NCI-H2171 treated with DMSO at 0.1 percent for 48 hours (cell line): ENCODE data around the gene RNF103.
"Not testable (repeated sequence)": the region's sequence is repeated elsewhere in the genome, so short reads cannot be mapped to it uniquely, and the experiment has no call there.

Experiments
- DNase-seq: peaks from one replicate; lab custom pipeline; 2025; lab: John Stamatoyannopoulos, UW

RNF103 gene, protein sequence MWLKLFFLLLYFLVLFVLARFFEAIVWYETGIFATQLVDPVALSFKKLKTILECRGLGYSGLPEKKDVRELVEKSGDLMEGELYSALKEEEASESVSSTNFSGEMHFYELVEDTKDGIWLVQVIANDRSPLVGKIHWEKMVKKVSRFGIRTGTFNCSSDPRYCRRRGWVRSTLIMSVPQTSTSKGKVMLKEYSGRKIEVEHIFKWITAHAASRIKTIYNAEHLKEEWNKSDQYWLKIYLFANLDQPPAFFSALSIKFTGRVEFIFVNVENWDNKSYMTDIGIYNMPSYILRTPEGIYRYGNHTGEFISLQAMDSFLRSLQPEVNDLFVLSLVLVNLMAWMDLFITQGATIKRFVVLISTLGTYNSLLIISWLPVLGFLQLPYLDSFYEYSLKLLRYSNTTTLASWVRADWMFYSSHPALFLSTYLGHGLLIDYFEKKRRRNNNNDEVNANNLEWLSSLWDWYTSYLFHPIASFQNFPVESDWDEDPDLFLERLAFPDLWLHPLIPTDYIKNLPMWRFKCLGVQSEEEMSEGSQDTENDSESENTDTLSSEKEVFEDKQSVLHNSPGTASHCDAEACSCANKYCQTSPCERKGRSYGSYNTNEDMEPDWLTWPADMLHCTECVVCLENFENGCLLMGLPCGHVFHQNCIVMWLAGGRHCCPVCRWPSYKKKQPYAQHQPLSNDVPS

DNA sequence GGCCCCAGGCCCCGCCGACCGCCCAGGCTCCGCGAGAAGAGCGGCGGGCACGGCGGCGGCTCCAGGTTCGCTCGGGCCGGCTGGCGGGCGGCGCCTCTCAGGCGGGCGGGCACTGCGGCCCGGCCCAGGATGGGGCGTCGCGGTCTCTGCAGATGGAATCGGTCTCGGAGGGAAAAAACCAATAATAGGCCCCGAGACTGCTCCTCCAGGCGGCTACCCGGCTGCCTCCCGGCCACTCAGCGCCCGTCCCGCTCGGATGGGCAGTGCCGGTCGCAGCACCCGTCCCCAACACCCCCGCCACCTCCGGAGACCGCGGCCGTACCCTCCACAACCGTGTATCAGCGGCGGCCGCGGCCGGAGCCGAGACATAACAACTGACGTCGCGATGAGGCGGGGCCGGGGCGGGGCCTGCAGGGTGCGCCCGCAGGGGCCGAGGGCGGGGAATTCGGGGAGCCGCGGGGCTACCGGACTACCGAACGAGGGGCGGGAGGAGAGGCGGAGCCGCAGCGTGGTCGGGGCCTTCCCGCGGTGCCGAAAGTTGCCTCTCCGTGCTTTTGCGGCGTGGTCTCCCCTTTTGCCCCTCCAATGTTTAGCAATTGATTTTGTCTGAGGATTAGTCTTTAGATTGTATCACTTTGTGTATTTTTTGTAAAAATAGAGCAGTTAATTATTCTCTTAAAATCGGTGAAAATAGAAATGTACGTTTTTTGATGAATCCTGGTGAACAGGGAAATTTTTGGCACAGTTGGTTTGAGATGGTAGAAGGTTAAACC is at the start of gene RNF103:
TSS of gene RNF103 (minus strand) at position 372 of the 773 bp plus-strand sequence. CDS start 979 bp downstream, outside the sequence.
- DNase-seq = peak; percentile 85

DNA sequence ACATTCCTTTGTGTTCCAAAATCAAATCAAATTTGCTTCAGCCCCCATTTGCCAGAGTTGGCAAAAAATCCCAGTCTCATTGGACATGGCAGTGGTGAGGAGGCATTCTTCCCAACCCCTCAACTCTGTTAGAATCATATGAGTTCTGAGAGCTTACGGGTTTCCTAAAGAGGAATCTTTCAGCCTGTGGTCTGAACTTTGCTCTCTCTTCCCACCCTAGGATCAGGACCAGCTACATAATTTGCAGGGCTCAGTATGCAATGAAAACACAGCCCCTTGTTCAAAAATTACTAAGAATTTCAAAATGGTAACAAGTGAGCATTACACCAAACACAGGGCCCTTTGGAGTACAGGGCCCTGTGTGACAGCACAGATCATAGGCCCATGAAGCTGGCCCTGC is 49.3 kb upstream of the RNF103 start:
- no peak for DNase-seq

DNA sequence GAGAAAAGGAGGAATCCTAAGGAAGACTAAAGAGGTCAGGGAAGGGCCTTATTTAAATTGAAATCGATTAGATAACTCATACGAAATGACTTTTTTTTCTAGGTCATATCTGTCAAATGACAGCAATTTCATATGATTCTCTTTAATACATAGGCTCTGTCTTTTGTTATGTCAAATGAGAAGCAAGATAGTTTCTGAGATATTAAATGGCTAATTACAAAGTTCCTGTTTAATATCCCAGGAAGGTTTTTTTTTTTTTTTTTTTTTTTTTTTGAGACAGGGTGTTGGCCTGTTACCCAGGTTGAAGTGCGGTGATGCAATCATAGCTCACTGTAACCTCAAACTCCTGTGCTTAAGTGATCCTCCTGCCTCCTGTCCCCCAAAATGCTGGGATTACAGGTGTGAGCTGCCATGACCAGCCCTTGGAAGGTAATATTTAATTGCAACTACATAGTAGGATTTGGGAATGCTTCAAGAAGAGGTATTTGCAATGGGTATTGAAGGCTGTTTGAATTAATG is 48.4 kb upstream of the RNF103 start:
- DNase-seq = no peak

DNA sequence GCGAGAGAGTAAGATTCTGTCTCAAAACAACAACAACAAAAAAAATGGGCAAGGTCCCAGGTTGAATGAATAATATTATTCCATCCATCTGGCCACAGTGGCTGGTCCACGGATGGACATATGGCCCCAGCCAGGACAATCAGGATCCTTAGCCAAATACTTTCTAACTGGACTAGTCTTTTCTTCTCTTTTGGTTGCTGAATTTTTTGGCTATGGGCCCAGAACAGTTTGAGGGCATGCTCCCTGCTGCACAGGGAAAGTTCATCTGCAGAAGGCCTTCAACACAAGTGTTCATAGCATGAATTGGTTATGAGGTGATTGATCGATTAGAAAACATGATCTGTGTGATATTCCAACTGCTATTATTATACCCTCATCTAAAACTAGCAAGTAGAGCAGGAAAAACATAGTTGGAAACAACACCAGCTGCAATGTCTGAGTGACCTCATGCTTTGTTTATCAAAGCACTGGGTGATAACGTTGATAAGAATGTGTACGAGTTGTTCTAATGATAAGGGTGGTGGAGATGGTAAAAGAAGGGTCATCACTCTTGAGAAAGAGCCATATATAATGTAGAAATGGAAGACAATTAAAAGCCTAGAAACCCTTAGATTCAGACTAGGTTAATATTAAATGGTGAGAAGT is 47.8 kb upstream of the RNF103 start:
- DNase-seq = no peak

DNA sequence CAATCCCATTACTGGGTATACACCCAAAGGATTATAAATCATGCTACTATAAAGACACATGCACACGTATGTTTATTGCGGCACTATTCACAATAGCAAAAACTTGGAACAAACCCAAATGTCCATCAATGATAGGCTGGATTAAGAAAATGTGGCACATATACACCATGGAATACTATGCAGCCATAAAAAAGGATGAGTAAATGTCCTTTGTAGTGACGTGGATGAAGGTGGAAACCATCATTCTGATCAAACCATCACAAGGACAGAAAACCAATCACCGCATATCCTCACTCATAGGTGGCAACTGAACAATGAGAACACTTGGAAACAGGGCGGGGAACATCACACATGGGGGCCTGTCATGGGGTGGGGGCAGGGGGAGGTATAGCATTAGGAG is 45.7 kb upstream of the RNF103 start:
- DNase-seq = not testable (repeated sequence)

DNA sequence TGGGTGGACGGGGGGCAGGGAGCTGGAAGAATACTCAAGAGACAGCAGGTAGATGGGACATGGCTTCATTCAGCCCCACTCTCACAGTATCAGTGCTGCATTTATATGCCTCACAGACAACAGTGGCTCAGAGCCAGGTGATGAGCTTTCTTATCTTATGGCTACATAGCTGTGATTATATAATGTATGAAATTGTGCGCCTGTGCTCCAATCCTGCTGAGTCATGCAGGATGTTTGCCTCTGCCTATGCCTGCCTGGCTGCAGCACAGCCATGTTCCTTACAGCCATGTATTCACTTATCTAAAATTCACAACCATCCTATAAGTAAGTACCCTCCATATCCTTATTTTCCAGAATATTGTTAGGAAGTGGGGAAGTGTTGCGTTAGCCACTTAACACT is 37.7 kb upstream of the RNF103 start:
- DNase-seq = no peak

DNA sequence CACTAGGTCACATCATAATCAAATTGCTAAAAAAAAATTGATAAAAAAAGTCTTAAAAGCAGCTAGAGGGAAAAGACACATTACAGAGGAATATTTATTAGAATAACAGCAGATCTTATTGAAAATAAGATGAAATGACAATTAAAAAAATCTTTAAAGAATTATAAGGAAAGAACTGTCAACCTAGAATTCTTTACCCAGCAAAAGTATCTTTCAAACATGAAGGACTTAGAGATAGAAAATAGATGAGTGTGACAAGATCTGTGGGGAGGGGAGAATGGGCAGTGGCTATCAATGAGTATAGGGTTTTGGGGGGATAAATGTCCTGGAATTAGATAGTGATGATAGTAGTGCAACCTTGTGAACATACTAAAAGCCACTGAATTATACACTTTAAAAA is 26.5 kb upstream of the RNF103 start:
- no peak for DNase-seq

DNA sequence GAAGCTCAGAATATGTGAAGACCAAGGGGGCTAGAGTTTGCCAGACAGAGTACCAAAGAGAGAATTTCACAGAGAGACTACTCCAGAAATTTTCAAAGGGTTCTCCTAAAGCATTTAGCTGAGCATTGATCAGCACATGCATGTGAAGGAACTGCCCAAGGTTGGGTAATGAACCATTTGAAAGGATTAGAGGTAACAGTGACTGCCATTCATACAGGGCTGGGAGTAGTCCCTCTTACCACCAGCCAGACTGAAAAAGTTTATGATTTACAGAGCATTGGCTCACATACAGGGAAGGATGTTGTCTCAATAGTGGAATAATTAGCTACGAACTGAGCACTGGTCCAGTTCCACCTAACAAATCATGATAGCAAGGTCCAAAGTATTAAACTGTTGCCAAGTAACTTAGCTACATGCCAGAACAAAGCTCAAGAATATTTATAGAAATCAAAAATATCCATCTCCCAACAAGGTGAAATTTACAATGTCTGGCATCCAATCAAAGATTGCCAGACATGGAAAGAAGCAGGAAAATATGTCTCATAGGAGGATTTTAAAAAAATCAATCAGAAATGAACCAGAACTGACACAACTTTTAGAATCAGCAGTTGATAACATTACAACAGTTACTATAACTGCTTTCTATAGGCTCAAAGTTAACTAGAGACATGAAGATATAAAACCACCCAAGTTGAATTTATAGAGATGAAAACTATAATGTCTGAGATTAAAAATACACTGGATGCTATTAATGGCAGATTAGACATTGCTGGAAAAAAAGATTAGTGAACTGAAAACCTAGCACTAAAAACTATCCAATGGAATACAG is 25.7 kb upstream of the RNF103 start:
- DNase-seq = no peak

DNA sequence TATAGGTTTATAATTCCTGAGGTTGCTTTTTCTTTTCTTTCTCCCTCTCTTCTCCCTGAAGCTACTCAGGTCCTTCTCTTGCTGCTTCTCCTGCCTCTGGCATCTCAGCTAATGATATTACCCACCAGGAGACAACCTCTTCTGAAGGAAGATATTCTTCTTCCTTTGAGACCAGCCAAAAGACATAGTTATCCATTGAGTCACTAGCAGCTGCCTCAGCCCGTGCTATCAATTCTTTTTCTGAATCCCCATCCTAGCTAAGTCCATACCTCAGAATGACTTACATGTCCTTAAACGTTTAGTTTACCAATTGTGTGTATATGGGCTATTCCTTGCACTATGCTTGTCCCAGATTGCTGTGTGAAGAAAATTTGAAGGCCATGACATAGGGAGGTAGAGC is 25.0 kb upstream of the RNF103 start:
- no peak for DNase-seq

DNA sequence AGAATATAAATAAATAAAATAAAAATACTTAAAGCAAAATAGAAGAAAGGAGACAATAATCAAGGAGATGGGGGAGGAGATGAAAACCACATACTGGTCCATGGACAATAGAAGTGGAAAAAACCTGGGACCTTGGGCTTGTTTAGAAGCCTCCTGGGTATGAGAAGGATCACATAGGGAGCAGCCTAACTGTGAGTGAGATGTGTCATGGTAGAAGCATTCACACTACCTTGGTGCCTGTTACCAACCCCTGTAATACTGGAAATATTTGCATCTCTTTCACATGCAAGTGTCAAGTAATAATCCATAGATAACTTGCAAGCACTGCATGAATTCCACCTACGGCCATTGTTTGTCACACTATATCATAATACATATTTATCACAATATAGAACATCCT is 23.2 kb upstream of the RNF103 start:
- DNase-seq = no peak

DNA sequence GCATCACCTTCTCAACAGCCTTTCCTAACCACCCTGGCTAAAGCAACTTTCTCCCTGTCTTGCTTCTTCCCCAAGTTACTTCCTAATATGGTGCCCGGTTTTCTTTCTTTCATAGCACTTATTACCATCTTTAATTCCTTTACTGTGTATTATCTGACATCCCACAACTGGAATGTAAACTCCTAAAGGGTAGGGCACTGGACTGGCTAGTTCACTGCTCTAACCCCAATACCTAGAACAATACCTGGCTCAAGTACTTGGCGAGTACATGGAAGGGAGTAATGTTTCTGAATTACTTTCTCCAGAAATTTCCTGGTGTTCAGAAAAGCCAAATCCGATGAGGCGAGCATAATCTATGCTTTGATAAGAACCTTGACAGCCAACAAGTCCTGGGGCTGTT is 22.7 kb upstream of the RNF103 start:
- no peak for DNase-seq

DNA sequence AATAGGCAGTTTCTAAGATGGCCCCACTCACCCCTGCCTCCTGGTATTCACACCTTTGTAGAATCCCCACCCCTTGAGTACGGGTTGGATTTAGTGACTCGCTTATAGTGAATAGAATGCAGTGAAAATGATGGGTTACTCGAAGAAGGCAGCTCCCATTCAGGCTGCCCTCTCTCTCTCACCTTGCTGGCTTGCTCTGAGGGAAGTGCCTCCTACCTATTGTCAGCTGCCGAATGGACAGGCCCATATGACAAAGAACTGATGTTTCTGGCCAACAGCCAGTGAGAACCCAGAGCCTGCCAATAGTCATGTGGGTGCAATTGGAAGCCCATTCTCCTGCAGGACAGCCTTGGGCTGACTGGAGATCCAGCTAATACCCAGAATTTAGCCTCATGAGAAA is 22.1 kb upstream of the RNF103 start:
- DNase-seq = no peak

DNA sequence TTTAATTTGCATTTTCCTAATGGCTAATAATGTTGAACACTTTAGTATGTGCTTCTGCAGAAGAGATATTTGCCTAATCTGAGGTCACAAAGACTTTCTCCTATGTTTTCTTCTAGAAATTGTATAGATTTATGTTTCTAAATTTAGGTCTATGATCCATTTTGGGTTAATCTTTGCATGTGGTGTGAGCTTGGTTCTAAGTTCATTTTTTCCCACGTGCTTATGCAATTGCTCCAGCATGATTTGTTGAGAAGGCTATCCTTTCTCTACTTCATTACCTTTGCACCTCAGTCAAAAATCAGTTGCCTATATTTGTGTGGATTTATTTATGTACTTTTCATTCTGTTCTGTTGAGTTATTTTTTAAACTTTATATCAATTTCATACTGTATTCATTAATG is 15.0 kb upstream of the RNF103 start:
- DNase-seq = no peak

DNA sequence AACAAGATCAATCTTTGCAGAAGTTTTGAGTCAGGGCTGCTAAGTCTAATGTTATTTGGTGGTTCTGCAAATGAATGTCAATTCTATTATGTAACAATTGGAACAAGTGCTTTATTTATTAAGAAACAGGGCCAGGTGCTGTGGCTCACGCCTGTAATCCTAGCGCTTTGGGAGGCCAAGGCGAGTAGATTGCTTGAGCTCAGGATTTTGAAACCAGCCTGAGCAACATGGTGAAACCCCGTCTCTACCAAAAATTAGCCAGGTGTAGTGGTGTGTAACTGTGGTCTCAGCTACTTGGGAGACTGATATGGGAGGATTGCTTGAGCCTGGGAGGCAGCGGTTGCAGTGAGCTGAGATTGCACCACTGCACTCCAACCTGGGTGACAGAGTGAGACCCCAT is 13.2 kb upstream of the RNF103 start:
- no peak for DNase-seq

DNA sequence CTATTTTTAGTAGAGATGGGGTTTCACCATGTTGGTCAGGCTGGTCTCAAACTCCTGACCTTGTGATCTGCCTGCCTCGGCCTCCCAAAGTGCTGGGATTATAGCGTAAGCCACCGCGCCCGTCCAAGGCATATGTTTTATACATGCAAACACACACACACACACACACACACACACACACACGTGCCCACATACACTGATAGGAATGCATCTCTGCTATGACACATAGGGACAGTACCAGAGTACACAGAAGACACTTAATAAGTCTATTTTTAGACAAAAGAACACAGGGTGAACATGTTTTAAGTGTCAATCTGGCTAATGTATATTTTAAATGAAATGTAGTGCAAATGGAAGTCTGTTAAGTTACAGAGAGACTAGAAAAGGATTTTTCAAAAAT is 10.7 kb upstream of the RNF103 start:
- DNase-seq = no peak

DNA sequence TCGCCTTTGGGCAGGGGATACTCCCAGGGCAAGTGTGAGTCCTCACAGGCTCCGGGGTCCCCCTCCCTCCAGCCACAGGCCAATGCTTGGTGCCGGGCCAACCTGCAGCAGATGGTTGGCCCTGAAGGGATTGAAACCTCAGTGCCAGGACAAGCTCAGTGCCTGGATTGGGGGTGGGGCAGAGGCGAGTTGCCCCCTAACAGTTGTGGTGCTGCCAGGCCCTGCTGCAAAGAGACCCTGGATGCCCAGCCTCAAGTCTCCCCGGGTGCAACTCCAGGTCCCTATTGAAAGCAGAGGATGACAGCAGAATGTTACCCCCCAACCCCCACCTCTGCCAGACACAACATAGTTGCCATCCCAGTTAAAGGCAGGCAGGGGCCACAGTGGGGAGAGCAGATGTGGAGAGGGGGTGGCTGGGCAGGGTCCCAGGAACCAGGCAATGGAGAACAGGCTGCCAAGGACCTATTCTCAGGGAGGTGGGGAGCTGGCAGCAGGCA is 9.5 kb upstream of the RNF103 start:
- DNase-seq = no peak

DNA sequence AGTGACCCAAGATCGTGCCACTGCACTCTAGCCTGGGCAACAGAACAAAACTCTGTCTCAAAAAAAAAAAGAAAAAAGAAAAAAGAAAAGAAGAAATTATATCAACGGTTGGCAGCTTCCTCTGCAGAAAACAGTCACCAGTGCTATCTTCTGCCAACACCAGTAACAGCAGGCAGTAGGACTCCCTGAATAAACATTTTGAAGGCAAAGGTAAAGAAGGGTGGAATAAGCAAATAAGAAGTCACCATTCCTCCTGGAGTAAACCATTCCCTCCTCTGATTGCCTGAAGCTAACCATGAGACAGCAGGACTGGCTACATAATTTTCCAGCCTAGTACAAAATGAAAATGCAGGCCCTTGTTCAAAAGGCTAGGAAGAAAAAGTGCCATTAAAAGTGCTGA is 9.0 kb upstream of the RNF103 start:
- DNase-seq = no peak

DNA sequence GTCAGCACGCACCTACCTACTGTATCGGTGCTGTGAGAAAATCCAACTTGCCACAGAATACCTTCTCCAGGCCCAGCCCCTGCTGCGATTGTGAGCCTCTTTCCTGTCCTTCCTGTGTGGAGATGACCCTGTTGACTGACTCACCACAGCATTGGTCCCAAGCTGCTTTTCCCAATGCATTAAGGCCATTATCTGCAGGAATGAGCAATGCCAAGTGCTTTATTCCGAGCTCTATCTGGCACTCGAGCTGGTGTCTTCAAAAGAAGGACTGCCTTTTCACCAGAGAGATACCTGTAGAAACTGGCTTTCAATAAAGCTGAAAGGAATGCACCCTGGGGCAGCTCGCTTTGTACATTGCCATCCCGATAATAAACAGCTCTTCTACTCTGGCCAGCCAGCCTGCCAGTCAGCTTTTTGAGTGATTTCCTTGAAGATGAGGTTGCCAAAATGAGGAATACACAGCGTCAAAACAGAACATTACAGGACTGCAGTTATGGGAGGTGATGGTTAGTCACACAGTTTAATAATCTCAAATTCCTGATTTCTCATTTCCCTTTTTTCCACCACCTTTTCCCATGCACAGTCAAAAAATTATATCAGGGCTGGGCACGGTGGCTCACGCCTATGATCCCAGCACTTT is 8.3 kb upstream of the RNF103 start:
- no peak for DNase-seq

DNA sequence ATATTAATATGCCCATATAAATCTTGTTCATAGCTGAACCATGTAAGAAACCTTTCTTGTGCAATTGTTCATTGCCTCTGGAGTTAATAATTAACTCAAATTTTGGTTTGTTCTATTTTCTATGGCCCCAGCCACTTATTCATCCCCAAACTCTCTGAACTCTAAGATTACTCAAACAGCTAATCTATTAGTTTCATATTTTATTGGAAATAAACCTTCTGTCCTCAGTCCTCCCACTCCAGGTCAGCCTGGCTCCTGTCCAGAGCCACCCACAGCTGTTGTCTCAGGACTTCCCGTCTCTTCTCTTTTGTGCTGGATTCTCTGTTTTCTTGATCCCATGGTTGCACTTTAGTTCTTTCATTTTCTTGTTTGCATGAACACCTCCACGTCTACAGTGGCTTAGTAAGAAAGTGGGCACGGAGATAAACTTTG is 4.4 kb upstream of the RNF103 start:
- DNase-seq = no peak

DNA sequence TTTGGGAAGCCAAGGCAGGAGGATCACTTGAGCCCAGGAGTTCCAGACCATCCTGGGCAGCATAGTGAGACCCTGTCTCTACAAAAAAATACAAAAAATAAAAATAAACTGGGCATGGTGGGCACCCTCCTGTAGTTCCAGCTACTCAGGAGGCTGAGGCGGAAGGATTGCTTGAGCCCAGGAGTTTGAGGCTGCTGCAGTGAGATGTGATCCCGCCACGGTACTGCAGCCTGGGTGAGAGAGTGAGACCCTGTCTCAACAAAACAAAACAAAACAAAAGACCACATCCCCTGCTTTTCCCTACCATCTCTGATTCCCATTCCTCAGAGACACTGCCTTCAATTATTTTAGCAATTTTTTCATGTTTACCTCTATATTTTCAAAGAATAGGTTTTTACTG is 3.9 kb upstream of the RNF103 start:
- no peak for DNase-seq

DNA sequence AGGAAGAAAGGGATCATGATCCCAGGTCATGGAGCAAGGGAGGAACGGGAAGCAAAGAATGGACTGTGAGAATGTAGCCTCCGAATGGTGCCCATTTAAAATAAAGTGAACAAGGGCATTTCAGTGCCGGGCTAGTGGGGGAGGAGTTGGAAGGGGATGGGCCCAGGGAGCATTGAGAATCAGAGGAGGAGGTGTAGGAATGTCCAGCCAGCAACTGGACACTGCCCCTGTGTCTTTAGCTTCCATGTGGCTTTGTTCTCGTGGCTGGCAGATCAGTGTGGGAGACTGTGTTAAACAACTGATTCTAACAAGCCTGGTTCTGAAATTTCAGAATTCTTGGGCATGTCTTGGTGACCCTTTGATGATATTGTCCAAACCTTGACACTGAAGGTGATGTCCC is 1.4 kb upstream of the RNF103 start:
- DNase-seq = no peak
